ENCODE measurements around the gene ALPK1.

ALPK1 gene

GRCh38 chr4:112322866-112323265 is 25.7 kb downstream of the ALPK1 start:
- no peak for TF ChIP-seq REST (IDR thresholded peaks at IDR 0.05; ENCODE audit: insufficient read depth in 1 of 2, low read depth in 2 of 2, low read length in 2 of 2)
- TF ChIP-seq POLR2AphosphoS5 (IDR thresholded peaks at IDR 0.05; ENCODE audit: low read depth, low read length) = no peak
- no peak for TF ChIP-seq SIN3A (IDR thresholded peaks at IDR 0.05; ENCODE audit: borderline replicate concordance, insufficient read depth, low read length)
- TF ChIP-seq FOXP2 (optimal IDR thresholded peaks at IDR 0.05; ENCODE audit: borderline replicate concordance, extremely low read depth, extremely low read length, insufficient read depth) = no peak
- no peak for TF ChIP-seq TAF1 (IDR thresholded peaks at IDR 0.05; ENCODE audit: borderline replicate concordance, insufficient read depth, low read length)

GRCh38 chr4:112325530-112325929 is 28.4 kb downstream of the ALPK1 start:
- TF ChIP-seq REST (IDR thresholded peaks at IDR 0.05; ENCODE audit: insufficient read depth in 1 of 2, low read depth in 2 of 2, low read length in 2 of 2) (no peak), FOXP2 (optimal IDR thresholded peaks at IDR 0.05; ENCODE audit: borderline replicate concordance, extremely low read depth, extremely low read length, insufficient read depth) (no peak), POLR2AphosphoS5 (IDR thresholded peaks at IDR 0.05; ENCODE audit: low read depth, low read length) (no peak), TAF1 (IDR thresholded peaks at IDR 0.05; ENCODE audit: borderline replicate concordance, insufficient read depth, low read length) (no peak), SIN3A (IDR thresholded peaks at IDR 0.05; ENCODE audit: borderline replicate concordance, insufficient read depth, low read length) (no peak)

- no peak for TF ChIP-seq FOXP2 (optimal IDR thresholded peaks at IDR 0.05; ENCODE audit: borderline replicate concordance, extremely low read depth, extremely low read length, insufficient read depth)
- TF ChIP-seq REST (IDR thresholded peaks at IDR 0.05; ENCODE audit: insufficient read depth in 1 of 2, low read depth in 2 of 2, low read length in 2 of 2) = no peak
- no peak for TF ChIP-seq TAF1 (IDR thresholded peaks at IDR 0.05; ENCODE audit: borderline replicate concordance, insufficient read depth, low read length)
- no peak for TF ChIP-seq POLR2AphosphoS5 (IDR thresholded peaks at IDR 0.05; ENCODE audit: low read depth, low read length)
- TF ChIP-seq SIN3A (IDR thresholded peaks at IDR 0.05; ENCODE audit: borderline replicate concordance, insufficient read depth, low read length) = no peak
Observed at GRCh38 chr4:112327965-112328733, 31.0 kb downstream of the ALPK1 start.

- no peak for TF ChIP-seq FOXP2 (optimal IDR thresholded peaks at IDR 0.05; ENCODE audit: borderline replicate concordance, extremely low read depth, extremely low read length, insufficient read depth)
- no peak for TF ChIP-seq SIN3A (IDR thresholded peaks at IDR 0.05; ENCODE audit: borderline replicate concordance, insufficient read depth, low read length)
Observed at GRCh38 chr4:112328734-112329130, 31.6 kb downstream of the ALPK1 start.

- TF ChIP-seq TAF1 (IDR thresholded peaks at IDR 0.05; ENCODE audit: borderline replicate concordance, insufficient read depth, low read length) = no peak
- TF ChIP-seq REST (IDR thresholded peaks at IDR 0.05; ENCODE audit: insufficient read depth in 1 of 2, low read depth in 2 of 2, low read length in 2 of 2) = no peak
- TF ChIP-seq SIN3A (IDR thresholded peaks at IDR 0.05; ENCODE audit: borderline replicate concordance, insufficient read depth, low read length) = no peak
- no peak for TF ChIP-seq POLR2AphosphoS5 (IDR thresholded peaks at IDR 0.05; ENCODE audit: low read depth, low read length)
- TF ChIP-seq FOXP2 (optimal IDR thresholded peaks at IDR 0.05; ENCODE audit: borderline replicate concordance, extremely low read depth, extremely low read length, insufficient read depth) = no peak
Observed at GRCh38 chr4:112329672-112330375, 32.7 kb downstream of the ALPK1 start.
